ENCODE measurements around the gene TINCR. TPM values are rescaled to one million over a fixed set of nuclear protein-coding genes. Genes with fewer than 3 reads are reported as not detected.
"Not testable (repeated sequence)": the region's sequence is repeated elsewhere in the genome, so short reads cannot be mapped to it uniquely, and the experiment has no call there.

The TINCR gene
- total RNA-seq (2014; rRNA removed; shearing (Covaris generic); ENCODE audit: low replicate concordance), result 0.41 TPM in 1 of 2 replicates, not detected in the other

- in situ Hi-C loops (cut with HindIII; ENCODE audit: low pct_unique_long_range_greater_than_20kb, low sequenced_read_pairs), result no loop called here
- DNase-seq (ENCODE audit: low read depth), result no peak
Measured at GRCh38 chr19:5567360-5567969, at the start of gene TINCR. TSS of gene TINCR (minus strand) at chr19:5567953.

- in situ Hi-C loops (cut with HindIII; ENCODE audit: low pct_unique_long_range_greater_than_20kb, low sequenced_read_pairs), result no loop called here
- no peak for DNase-seq (ENCODE audit: low read depth)
Measured at GRCh38 chr19:5617080-5617479, 49.3 kb upstream of the TINCR start.

- no peak for DNase-seq (ENCODE audit: low read depth)
- in situ Hi-C loops (cut with HindIII; ENCODE audit: low pct_unique_long_range_greater_than_20kb, low sequenced_read_pairs), result no loop called here
Measured at GRCh38 chr19:5615756-5616327, 48.1 kb upstream of the TINCR start.

- no peak for DNase-seq (ENCODE audit: low read depth)
- in situ Hi-C loops (cut with HindIII; ENCODE audit: low pct_unique_long_range_greater_than_20kb, low sequenced_read_pairs), result no loop called here
Measured at GRCh38 chr19:5612891-5613865, 45.4 kb upstream of the TINCR start.

GRCh38 chr19:5609881-5610448, 42.2 kb upstream of the TINCR start:
- in situ Hi-C loops (cut with HindIII; ENCODE audit: low pct_unique_long_range_greater_than_20kb, low sequenced_read_pairs), result no loop called here
- no peak for DNase-seq (ENCODE audit: low read depth)

GRCh38 chr19:5608766-5609165, 41.0 kb upstream of the TINCR start:
- in situ Hi-C loops (cut with HindIII; ENCODE audit: low pct_unique_long_range_greater_than_20kb, low sequenced_read_pairs); DNase-seq (ENCODE audit: low read depth): not testable (repeated sequence)

GRCh38 chr19:5608291-5608690, 40.5 kb upstream of the TINCR start:
- DNase-seq (ENCODE audit: low read depth), result no peak
- in situ Hi-C loops (cut with HindIII; ENCODE audit: low pct_unique_long_range_greater_than_20kb, low sequenced_read_pairs), result no loop called here

- in situ Hi-C loops (cut with HindIII; ENCODE audit: low pct_unique_long_range_greater_than_20kb, low sequenced_read_pairs), result no loop called here
- no peak for DNase-seq (ENCODE audit: low read depth)
Measured at GRCh38 chr19:5607318-5608275, 39.8 kb upstream of the TINCR start.

GRCh38 chr19:5605362-5605761, 37.6 kb upstream of the TINCR start:
- in situ Hi-C loops (cut with HindIII; ENCODE audit: low pct_unique_long_range_greater_than_20kb, low sequenced_read_pairs), result no loop called here
- no peak for DNase-seq (ENCODE audit: low read depth)

- DNase-seq (ENCODE audit: low read depth), result no peak
- in situ Hi-C loops (cut with HindIII; ENCODE audit: low pct_unique_long_range_greater_than_20kb, low sequenced_read_pairs), result no loop called here
Measured at GRCh38 chr19:5603626-5604025, 35.9 kb upstream of the TINCR start.

GRCh38 chr19:5600797-5601196, 33.0 kb upstream of the TINCR start:
- in situ Hi-C loops (cut with HindIII; ENCODE audit: low pct_unique_long_range_greater_than_20kb, low sequenced_read_pairs), result no loop called here
- DNase-seq (ENCODE audit: low read depth), result no peak

GRCh38 chr19:5595745-5596144, 28.0 kb upstream of the TINCR start:
- DNase-seq (ENCODE audit: low read depth), result no peak
- in situ Hi-C loops (cut with HindIII; ENCODE audit: low pct_unique_long_range_greater_than_20kb, low sequenced_read_pairs), result no loop called here

- no peak for DNase-seq (ENCODE audit: low read depth)
- in situ Hi-C loops (cut with HindIII; ENCODE audit: low pct_unique_long_range_greater_than_20kb, low sequenced_read_pairs), result no loop called here
Measured at GRCh38 chr19:5595129-5595528, 27.4 kb upstream of the TINCR start.

GRCh38 chr19:5594521-5594950, 26.8 kb upstream of the TINCR start:
- in situ Hi-C loops (cut with HindIII; ENCODE audit: low pct_unique_long_range_greater_than_20kb, low sequenced_read_pairs), result no loop called here
- no peak for DNase-seq (ENCODE audit: low read depth)

- DNase-seq (ENCODE audit: low read depth), result no peak
- in situ Hi-C loops (cut with HindIII; ENCODE audit: low pct_unique_long_range_greater_than_20kb, low sequenced_read_pairs), result no loop called here
Measured at GRCh38 chr19:5593343-5594255, 25.8 kb upstream of the TINCR start.

- no peak for DNase-seq (ENCODE audit: low read depth)
- in situ Hi-C loops (cut with HindIII; ENCODE audit: low pct_unique_long_range_greater_than_20kb, low sequenced_read_pairs), result no loop called here
Measured at GRCh38 chr19:5592531-5593342, 25.0 kb upstream of the TINCR start.
